HUES48 (cell line): ENCODE results near the gene MBP.

Source experiments
- H3K27ac ChIP-seq: one replicate; pipeline ENCODE4 v1.7.0; 2013; ENCODE audit warnings: low read depth, low read length, inconsistent platforms
- H3K27me3 ChIP-seq: 2 replicates; pipeline ENCODE4 v1.6.1; 2013; ENCODE audit warnings: mild to moderate bottlenecking, low read length; ENCODE audit not compliant: control insufficient read depth, insufficient read depth
- H3K36me3 ChIP-seq: 2 replicates; pipeline ENCODE4 v1.6.1; 2013; ENCODE audit warnings: low read length; ENCODE audit not compliant: control insufficient read depth, insufficient read depth
- H3K4me1 ChIP-seq: 2 replicates; pipeline ENCODE4 v1.6.1; 2013; ENCODE audit warnings: mild to moderate bottlenecking, low read length; ENCODE audit not compliant: control insufficient read depth, insufficient read depth
- H3K4me3 ChIP-seq: 2 replicates; pipeline ENCODE4 v1.5.1; 2013; ENCODE audit warnings: mild to moderate bottlenecking, low read depth, low read length
- H3K9ac ChIP-seq: 2 replicates; pipeline ENCODE4 v1.6.1; 2013; ENCODE audit warnings: mild to moderate bottlenecking, low read depth, low read length, moderate library complexity
- H3K9me3 ChIP-seq: 2 replicates; pipeline ENCODE4 v1.6.1; 2013; ENCODE audit warnings: low read length; ENCODE audit not compliant: control insufficient read depth, insufficient read depth

Gene MBP

GRCh38 chr18:77013811-77014521 is 118.6 kb downstream of the MBP start:
- H3K36me3 ChIP-seq: no peaks in the 10 kb centered on the region
- H3K9me3 ChIP-seq: no peaks in the 10 kb centered on the region
- H3K27ac ChIP-seq: no peak overlapping the region
- no peak overlapping the region for H3K4me3 ChIP-seq
- peaks cover 12% of the 10 kb centered on the region for H3K4me1 ChIP-seq
- no peak overlapping the region for H3K9ac ChIP-seq
- no peaks in the 10 kb centered on the region for H3K27me3 ChIP-seq

GRCh38 chr18:77012806-77013541 is 119.6 kb downstream of the MBP start:
- no peaks in the 10 kb centered on the region for H3K36me3 ChIP-seq
- H3K4me3 ChIP-seq: no peak overlapping the region
- no peak overlapping the region for H3K9ac ChIP-seq
- H3K9me3 ChIP-seq: no peaks in the 10 kb centered on the region
- H3K27me3 ChIP-seq: no peaks in the 10 kb centered on the region
- no peak overlapping the region for H3K27ac ChIP-seq
- H3K4me1 ChIP-seq: peaks cover 12% of the 10 kb centered on the region

GRCh38 chr18:77012120-77012519 is 120.5 kb downstream of the MBP start:
- no peaks in the 10 kb centered on the region for H3K9me3 ChIP-seq
- no peak overlapping the region for H3K4me3 ChIP-seq
- no peak overlapping the region for H3K27ac ChIP-seq
- no peak overlapping the region for H3K9ac ChIP-seq
- no peaks in the 10 kb centered on the region for H3K36me3 ChIP-seq
- no peaks in the 10 kb centered on the region for H3K27me3 ChIP-seq
- H3K4me1 ChIP-seq: peaks cover 18% of the 10 kb centered on the region

- Histone ChIP-seq H3K4me1 (peaks cover 26% of the 10 kb centered on the region), H3K4me3 (no peak overlapping the region), H3K36me3 (no peaks in the 10 kb centered on the region), H3K9ac (no peak overlapping the region), H3K9me3 (no peaks in the 10 kb centered on the region), H3K27ac (no peak overlapping the region), H3K27me3 (no peaks in the 10 kb centered on the region)
Measured at GRCh38 chr18:77009675-77010074, 122.9 kb downstream of the MBP start.

- H3K4me1 ChIP-seq: peaks cover 26% of the 10 kb centered on the region
- H3K27ac ChIP-seq: no peak overlapping the region
- no peaks in the 10 kb centered on the region for H3K36me3 ChIP-seq
- no peak overlapping the region for H3K4me3 ChIP-seq
- H3K9me3 ChIP-seq: no peaks in the 10 kb centered on the region
- H3K27me3 ChIP-seq: no peaks in the 10 kb centered on the region
- H3K9ac ChIP-seq: no peak overlapping the region
Measured at GRCh38 chr18:77008576-77009315, 123.8 kb downstream of the MBP start.

GRCh38 chr18:77008006-77008405 is 124.6 kb downstream of the MBP start:
- no peaks in the 10 kb centered on the region for H3K27me3 ChIP-seq
- H3K9ac ChIP-seq: no peak overlapping the region
- no peaks in the 10 kb centered on the region for H3K9me3 ChIP-seq
- H3K27ac ChIP-seq: no peak overlapping the region
- H3K4me3 ChIP-seq: no peak overlapping the region
- no peaks in the 10 kb centered on the region for H3K36me3 ChIP-seq
- peaks cover 26% of the 10 kb centered on the region for H3K4me1 ChIP-seq

GRCh38 chr18:77007251-77007650 is 125.3 kb downstream of the MBP start:
- Histone ChIP-seq H3K27ac (no peak overlapping the region), H3K9me3 (no peaks in the 10 kb centered on the region), H3K27me3 (no peaks in the 10 kb centered on the region), H3K9ac (no peak overlapping the region), H3K4me3 (no peak overlapping the region), H3K36me3 (no peaks in the 10 kb centered on the region), H3K4me1 (peaks cover 26% of the 10 kb centered on the region)

GRCh38 chr18:77006305-77007175 is 126.0 kb downstream of the MBP start:
- H3K27ac ChIP-seq: no peak overlapping the region
- no peak overlapping the region for H3K9ac ChIP-seq
- no peaks in the 10 kb centered on the region for H3K9me3 ChIP-seq
- H3K4me1 ChIP-seq: peaks cover 26% of the 10 kb centered on the region
- no peaks in the 10 kb centered on the region for H3K36me3 ChIP-seq
- H3K4me3 ChIP-seq: no peak overlapping the region
- H3K27me3 ChIP-seq: no peaks in the 10 kb centered on the region

- no peaks in the 10 kb centered on the region for H3K27me3 ChIP-seq
Measured at GRCh38 chr18:77005651-77006195, 126.9 kb downstream of the MBP start.

GRCh38 chr18:77004555-77005380 is 127.8 kb downstream of the MBP start:
- H3K9ac ChIP-seq: no peak overlapping the region
- no peaks in the 10 kb centered on the region for H3K27me3 ChIP-seq
- no peak overlapping the region for H3K4me3 ChIP-seq
- H3K27ac ChIP-seq: no peak overlapping the region
- peaks cover 14% of the 10 kb centered on the region for H3K4me1 ChIP-seq
- no peaks in the 10 kb centered on the region for H3K9me3 ChIP-seq
- H3K36me3 ChIP-seq: no peaks in the 10 kb centered on the region

More at GRCh38 chr18:77005651-77006195, 126.9 kb downstream of the MBP start:
- H3K36me3 ChIP-seq: no peaks in the 10 kb centered on the region
- no peaks in the 10 kb centered on the region for H3K9me3 ChIP-seq
- H3K4me1 ChIP-seq: peaks cover 19% of the 10 kb centered on the region
- H3K27ac ChIP-seq: no peak overlapping the region
- H3K4me3 ChIP-seq: no peak overlapping the region
- H3K9ac ChIP-seq: no peak overlapping the region
